H1 (cell line): ENCODE results near the gene NBEA. TPM values are rescaled to one million over a fixed set of nuclear protein-coding genes. Genes with fewer than 3 reads are reported as not detected.

Experiments
- EGR1 ChIP-seq: IDR thresholded peaks from 2 replicates; pipeline ENCODE4 v1.6.1; 2011; ENCODE audit warnings: low read depth, low read length, borderline replicate concordance
- KDM1A ChIP-seq: fragments of 200-600, 300-600 bp; sonication (generic); IDR thresholded peaks from 2 replicates; pipeline ENCODE4 v1.7.1; 2016; ENCODE audit warnings: mild to moderate bottlenecking, low read length, borderline replicate concordance
- RNF2 ChIP-seq: fragments of 200-900, 300-1000 bp; sonication (generic); IDR thresholded peaks from 2 replicates; pipeline ENCODE4 v1.7.1; 2016; ENCODE audit warnings: borderline replicate concordance, low read depth, mild to moderate bottlenecking, antibody characterized with exemption, low read length; ENCODE audit not compliant: poor library complexity, severe bottlenecking; ENCODE audit errors: missing control alignments
- TEAD4 ChIP-seq: IDR thresholded peaks from 2 replicates; pipeline ENCODE4 v1.6.1; 2012; ENCODE audit warnings: low read depth, low read length, inconsistent platforms, mixed read lengths
- polyA plus RNA-seq, 7 experiments: library from polyadenylated mRNA; depleted of rRNA in 3 of 7; stranded (reverse) in 5 of 7; unstranded in 2 of 7; fragments of >200 nt in 5 of 7; fragments of 200-250 nt in 2 of 7; gene quantifications; 1 replicate in 5 of 7; 2 replicates in 1 of 7; 4 replicates in 1 of 7; pipeline versions ENCODE4 v1.2.1 to v1.2.3, GENCODE V29; 2011 to 2013; ENCODE audit warnings: missing spikeins in 2 of 7, mixed read lengths in 2 of 7
- total RNA-seq: library from RNA; stranded (reverse); fragmentation: NEBNext Ultra II Directional; extraction: Animal tissue kit (Norgen Biotek cat#: 25700); gene quantifications from 2 replicates; pipeline ENCODE4 v1.2.1, GENCODE V29; 2021

Gene NBEA
- total and polyA plus RNA-seq, 2 of the 8 experiments (the other 6 are each of a cell fraction or from before 2014, with no cell fraction given), result 14.2 to 21.5 TPM

- TF ChIP-seq TEAD4, result no peak
- TF ChIP-seq KDM1A, result no peak
- no peak for TF ChIP-seq RNF2
- no peak for TF ChIP-seq EGR1
- TF ChIP-seq, all 59 proteins: peak for 0
Measured at GRCh38 chr13:35675651-35676050, 733.6 kb downstream of the NBEA start (continued).
